AG10803 (cell line): ENCODE measurements around the gene WWOX.

Source experiments
- DNase-seq: peaks from one replicate; pipeline ENCODE4 v3.0.0; 2010; ENCODE audit warnings: low read depth
- H3K4me3 ChIP-seq: 2 replicates; pipeline ENCODE4 v1.5.1; 2011; ENCODE audit warnings: mild to moderate bottlenecking, low read length, control low read depth
- TF ChIP-seq, protein P1 (sequence below): conservative IDR thresholded peaks from 2 replicates; pipeline ENCODE4 v1.5.1; 2011; ENCODE audit warnings: mild to moderate bottlenecking, low read length, control low read depth, inconsistent platforms

The WWOX gene

DNA sequence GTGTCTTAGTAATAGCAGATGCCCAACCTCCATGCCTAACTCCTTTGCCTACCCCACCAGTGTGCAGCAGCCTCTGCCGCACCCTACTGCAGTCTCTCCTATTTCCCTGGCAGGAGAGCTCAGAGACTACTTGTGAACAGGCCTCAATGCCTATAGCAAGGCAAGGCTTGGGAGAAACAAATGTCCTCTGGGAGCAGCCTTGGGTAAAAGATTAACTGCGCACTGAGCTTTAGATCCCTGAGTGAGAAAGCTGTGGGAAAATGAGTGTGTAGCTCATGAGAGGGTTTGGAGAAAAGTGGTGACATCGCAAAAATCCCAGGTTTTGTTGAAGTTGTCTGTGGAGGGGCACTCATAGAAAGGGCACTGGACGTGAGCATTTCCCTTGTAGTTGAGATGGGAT is 335.8 kb downstream of the WWOX start:
- TF ChIP-seq, protein P1, sequence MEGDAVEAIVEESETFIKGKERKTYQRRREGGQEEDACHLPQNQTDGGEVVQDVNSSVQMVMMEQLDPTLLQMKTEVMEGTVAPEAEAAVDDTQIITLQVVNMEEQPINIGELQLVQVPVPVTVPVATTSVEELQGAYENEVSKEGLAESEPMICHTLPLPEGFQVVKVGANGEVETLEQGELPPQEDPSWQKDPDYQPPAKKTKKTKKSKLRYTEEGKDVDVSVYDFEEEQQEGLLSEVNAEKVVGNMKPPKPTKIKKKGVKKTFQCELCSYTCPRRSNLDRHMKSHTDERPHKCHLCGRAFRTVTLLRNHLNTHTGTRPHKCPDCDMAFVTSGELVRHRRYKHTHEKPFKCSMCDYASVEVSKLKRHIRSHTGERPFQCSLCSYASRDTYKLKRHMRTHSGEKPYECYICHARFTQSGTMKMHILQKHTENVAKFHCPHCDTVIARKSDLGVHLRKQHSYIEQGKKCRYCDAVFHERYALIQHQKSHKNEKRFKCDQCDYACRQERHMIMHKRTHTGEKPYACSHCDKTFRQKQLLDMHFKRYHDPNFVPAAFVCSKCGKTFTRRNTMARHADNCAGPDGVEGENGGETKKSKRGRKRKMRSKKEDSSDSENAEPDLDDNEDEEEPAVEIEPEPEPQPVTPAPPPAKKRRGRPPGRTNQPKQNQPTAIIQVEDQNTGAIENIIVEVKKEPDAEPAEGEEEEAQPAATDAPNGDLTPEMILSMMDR = no peak
- DNase-seq = no peak
- H3K4me3 ChIP-seq = no peak overlapping the region

DNA sequence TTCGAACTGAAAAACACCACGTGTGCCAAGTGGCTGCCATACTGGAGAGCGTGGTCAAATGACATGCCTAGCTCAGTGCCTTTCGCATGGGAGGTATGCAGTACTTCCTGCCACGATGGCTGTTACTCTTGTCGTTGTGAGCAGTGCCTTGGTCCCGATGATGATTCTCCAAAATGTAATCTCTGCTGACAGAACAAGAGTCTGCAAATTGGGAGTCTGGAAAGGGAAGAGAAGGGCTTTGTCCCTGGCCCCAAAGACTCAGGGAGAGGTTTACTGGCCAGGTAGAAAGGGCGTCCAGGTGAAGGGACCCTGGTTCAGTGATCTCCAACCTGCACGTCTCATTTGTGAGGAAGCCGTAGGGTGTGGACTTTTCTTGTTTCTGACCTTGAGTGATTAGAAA is 336.6 kb downstream of the WWOX start:
- TF ChIP-seq, protein P1 = no peak
- H3K4me3 ChIP-seq = no peak overlapping the region
- DNase-seq = no peak

DNA sequence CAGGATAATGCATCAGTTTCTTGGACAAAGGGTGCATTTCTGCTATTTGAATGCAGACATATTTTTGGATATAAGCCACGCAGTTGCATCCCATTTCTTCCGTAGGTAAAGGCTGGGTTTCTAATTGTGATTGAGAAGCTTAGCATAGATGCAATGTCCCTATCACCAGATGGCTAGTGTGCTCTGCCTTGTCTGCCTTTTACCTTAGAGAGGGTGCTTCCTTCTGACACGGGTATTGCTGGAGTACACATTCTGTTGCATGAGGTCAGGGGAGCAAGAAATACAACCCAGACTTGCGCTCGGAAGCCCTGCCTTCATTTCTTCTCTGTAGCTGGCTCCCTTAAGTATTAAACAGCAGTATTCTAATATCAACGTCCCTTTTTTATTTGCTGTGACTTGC is 337.4 kb downstream of the WWOX start:
- H3K4me3 ChIP-seq = no peak overlapping the region
- TF ChIP-seq, protein P1 = no peak
- DNase-seq = no peak

DNA sequence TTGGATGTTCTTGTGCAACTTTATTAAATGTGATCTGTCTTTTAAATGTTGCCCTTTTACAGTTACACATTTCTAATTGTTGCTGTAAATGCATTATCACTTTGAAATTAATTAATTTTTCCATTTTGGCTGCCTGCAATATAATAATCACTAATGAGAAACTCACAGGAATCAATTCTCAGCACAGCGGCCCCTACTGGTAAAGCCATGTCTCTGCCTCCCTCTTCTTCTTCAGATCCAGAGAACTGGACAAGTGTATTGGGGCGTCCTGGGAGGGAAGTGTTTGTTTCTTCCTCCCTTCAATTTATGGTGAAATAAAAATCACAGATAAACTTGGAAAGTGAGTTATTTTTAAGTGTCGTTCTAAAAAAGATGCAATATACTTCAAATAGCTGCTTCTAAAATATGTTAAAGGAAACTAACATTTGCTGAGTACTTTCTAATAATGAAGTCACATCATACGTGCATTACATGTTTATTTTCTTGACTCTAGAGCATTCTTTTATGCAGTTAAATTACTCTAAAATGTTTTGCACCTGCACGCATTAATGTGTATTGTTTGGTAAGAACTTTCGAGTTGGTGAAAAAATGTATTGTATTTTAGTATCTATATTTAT is 338.0 kb downstream of the WWOX start:
- DNase-seq = peak; percentile 1
- H3K4me3 ChIP-seq = no peak overlapping the region
- TF ChIP-seq, protein P1 = peak; percentile 60

DNA sequence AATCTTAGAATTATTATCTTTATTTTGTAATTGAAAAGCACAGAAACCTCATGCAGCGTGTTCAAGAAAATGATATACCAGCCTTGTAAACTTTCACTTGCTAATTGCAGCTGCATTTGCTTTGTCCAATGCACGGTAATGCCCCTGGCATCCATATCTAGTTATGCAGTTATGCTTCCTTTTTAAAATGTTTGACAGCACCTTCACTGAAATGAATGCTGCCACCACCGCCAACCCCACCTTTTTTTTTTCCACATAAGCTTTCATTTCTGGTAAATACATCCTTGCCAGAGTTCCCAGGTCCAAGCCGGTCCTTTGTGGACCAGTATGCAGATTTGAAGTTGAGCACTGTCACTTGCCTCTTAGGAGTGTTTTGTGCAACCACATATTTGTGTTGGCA is 338.8 kb downstream of the WWOX start:
- H3K4me3 ChIP-seq = no peak overlapping the region
- TF ChIP-seq, protein P1 = no peak
- no peak for DNase-seq

DNA sequence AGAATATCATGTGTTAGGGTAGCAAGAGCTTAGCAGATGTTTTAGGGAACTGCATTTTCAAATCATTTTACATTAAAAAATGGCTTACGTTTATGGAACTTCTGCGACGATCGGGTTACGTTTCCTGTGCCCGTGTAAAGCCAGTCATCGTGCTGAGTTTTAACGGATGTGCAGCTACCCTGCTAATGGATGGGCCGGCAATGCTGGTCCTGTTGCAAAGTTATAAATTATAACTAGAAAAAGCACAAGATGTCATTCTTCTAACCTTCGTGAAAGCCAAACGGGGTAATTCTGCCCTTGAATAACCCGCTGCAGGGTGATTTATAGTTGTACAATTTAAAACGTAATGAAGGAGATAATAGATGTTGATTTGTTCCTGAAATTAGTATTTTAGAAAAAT is 339.2 kb downstream of the WWOX start:
- no peak overlapping the region for H3K4me3 ChIP-seq
- TF ChIP-seq, protein P1 = no peak
- DNase-seq = no peak

DNA sequence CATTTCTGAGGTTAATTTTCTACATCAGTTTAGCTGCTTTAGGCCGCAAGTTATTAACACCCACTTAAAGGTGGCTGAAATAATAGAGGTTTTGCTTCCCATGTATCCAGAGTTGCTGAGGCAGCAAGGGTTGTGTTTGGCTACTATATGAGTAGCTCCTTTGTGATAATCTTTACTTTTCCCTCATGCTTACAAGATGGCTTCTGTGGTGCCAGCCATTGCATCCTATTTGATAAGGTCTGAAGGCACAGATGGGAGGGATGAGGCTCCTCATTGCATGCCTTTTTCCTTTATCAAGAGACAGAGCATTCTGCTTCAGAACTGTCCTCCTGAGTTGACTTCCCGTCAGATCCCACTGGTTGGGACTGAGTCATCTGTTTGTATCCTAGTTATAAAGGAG is 340.2 kb downstream of the WWOX start:
- no peak overlapping the region for H3K4me3 ChIP-seq
- DNase-seq = no peak
- TF ChIP-seq, protein P1 = no peak
